Upper lobe of left lung (tissue), 4 donors: ENCODE results near the gene SGK2.

Source experiments
- EP300 ChIP-seq, 4 donors: sonication (generic); formaldehyde crosslinking; IDR thresholded peaks; one replicate each; pipeline ENCODE4 v1.5.1; 2017; ENCODE audit warnings: antibody characterized with exemption in 4 of 4, control low read depth in 2 of 4
- POLR2AphosphoS5 ChIP-seq, 2 donors: sonication (generic); formaldehyde crosslinking; IDR thresholded peaks; one replicate each; pipeline ENCODE4 v1.5.1; 2017; ENCODE audit warnings: antibody characterized with exemption in 2 of 2
- TF ChIP-seq, protein P1 (sequence below), 6 experiments: fragments of 450-650 bp in 4 of 6; fragments of 200-600 bp in 2 of 6; sonication (generic) in 2 of 6; IDR thresholded peaks; one replicate each; pipeline ENCODE4 v1.5.1; 2016 to 2019; ENCODE audit warnings: antibody characterized with exemption in 6 of 6

- TF ChIP-seq POLR2AphosphoS5 (IDR thresholded peaks at IDR 0.05) (no peak), EP300 (IDR thresholded peaks at IDR 0.05) (no peak)
- TF ChIP-seq, protein P1, sequence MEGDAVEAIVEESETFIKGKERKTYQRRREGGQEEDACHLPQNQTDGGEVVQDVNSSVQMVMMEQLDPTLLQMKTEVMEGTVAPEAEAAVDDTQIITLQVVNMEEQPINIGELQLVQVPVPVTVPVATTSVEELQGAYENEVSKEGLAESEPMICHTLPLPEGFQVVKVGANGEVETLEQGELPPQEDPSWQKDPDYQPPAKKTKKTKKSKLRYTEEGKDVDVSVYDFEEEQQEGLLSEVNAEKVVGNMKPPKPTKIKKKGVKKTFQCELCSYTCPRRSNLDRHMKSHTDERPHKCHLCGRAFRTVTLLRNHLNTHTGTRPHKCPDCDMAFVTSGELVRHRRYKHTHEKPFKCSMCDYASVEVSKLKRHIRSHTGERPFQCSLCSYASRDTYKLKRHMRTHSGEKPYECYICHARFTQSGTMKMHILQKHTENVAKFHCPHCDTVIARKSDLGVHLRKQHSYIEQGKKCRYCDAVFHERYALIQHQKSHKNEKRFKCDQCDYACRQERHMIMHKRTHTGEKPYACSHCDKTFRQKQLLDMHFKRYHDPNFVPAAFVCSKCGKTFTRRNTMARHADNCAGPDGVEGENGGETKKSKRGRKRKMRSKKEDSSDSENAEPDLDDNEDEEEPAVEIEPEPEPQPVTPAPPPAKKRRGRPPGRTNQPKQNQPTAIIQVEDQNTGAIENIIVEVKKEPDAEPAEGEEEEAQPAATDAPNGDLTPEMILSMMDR (IDR thresholded peaks at IDR 0.05), result no peak
These were observed 4.6 kb downstream of the SGK2 start for GRCh38 chr20:43563429-43563828.
